GM18519 (cell line): ENCODE data around the gene AOPEP.
A peak's percentile ranks its signal among the peaks of the same experiment; 100 is the strongest.
"Not testable (repeated sequence)": the region's sequence is repeated elsewhere in the genome, so short reads cannot be mapped to it uniquely, and the experiment has no call there.

Source experiments
- ATAC-seq: cut with Tn5 transposase; IDR thresholded peaks from one replicate; pipeline ENCODE4 v1.9.1; 2021; ENCODE audit warnings: mild to moderate bottlenecking, moderate library complexity; ENCODE audit not compliant: unreplicated experiment, low FRiP score

AOPEP gene

GRCh38 chr9:94839398-94839797 is 112.9 kb downstream of the AOPEP start:
- ATAC-seq = no peak

GRCh38 chr9:94840738-94841137 is 114.2 kb downstream of the AOPEP start:
- ATAC-seq = no peak

- ATAC-seq = no peak
These were observed 116.6 kb downstream of the AOPEP start for GRCh38 chr9:94843134-94843533.

- ATAC-seq = no peak
These were observed 120.2 kb downstream of the AOPEP start for GRCh38 chr9:94846739-94847138.

GRCh38 chr9:94847486-94847885 is 121.0 kb downstream of the AOPEP start:
- no peak for ATAC-seq

GRCh38 chr9:94848791-94849190 is 122.3 kb downstream of the AOPEP start:
- not testable (repeated sequence) for ATAC-seq

- no peak for ATAC-seq
These were observed 124.3 kb downstream of the AOPEP start for GRCh38 chr9:94850540-94851434.

- no peak for ATAC-seq
These were observed 125.0 kb downstream of the AOPEP start for GRCh38 chr9:94851467-94851866.

- no peak for ATAC-seq
These were observed 125.4 kb downstream of the AOPEP start for GRCh38 chr9:94851892-94852291.

GRCh38 chr9:94852373-94852772 is 125.9 kb downstream of the AOPEP start:
- ATAC-seq = no peak

GRCh38 chr9:94853887-94854286 is 127.4 kb downstream of the AOPEP start:
- no peak for ATAC-seq

- ATAC-seq = no peak
These were observed 129.4 kb downstream of the AOPEP start for GRCh38 chr9:94855903-94856302.

- ATAC-seq = no peak
These were observed 131.3 kb downstream of the AOPEP start for GRCh38 chr9:94857791-94858190.

GRCh38 chr9:94859226-94859625 is 132.7 kb downstream of the AOPEP start:
- no peak for ATAC-seq

- ATAC-seq = no peak
These were observed 133.4 kb downstream of the AOPEP start for GRCh38 chr9:94859891-94860290.

GRCh38 chr9:94860678-94861588 is 134.4 kb downstream of the AOPEP start:
- ATAC-seq = peak; percentile 85

GRCh38 chr9:94861589-94862272 is 135.2 kb downstream of the AOPEP start:
- no peak for ATAC-seq

GRCh38 chr9:94864196-94864595 is 137.7 kb downstream of the AOPEP start:
- no peak for ATAC-seq

GRCh38 chr9:94864862-94865509 is 138.5 kb downstream of the AOPEP start:
- no peak for ATAC-seq
